Neural cell (in vitro differentiated cells): Measurements from ENCODE around the gene DNAJC10. TPM values are rescaled to one million over a fixed set of nuclear protein-coding genes. Genes with fewer than 3 reads are reported as not detected.

Source experiments
- H2AFZ ChIP-seq: fragments of 200-600, 300-800 bp; sonication (generic), shearing (Covaris generic); 2 replicates; pipeline ENCODE4 v1.6.0; 2014; ENCODE audit warnings: low read depth, mild to moderate bottlenecking, antibody characterized with exemption, low read length, moderate library complexity
- H3F3A ChIP-seq: fragments of 200-600 bp; shearing (Covaris generic); 2 replicates; pipeline ENCODE4 v1.6.1; 2016; ENCODE audit warnings: mild to moderate bottlenecking, moderate library complexity, mixed read lengths, antibody characterized with exemption, low read length; ENCODE audit not compliant: insufficient read depth, poor library complexity, severe bottlenecking
- H3K27ac ChIP-seq: fragments of 200-600, 300-800 bp; sonication (generic), shearing (Covaris generic); 2 replicates; pipeline ENCODE4 v1.5.1; 2014; ENCODE audit warnings: mild to moderate bottlenecking, low read length, moderate library complexity
- H3K27me3 ChIP-seq: fragments of 300-800, 200-600 bp; sonication (generic), shearing (Covaris generic); 2 replicates; pipeline ENCODE4 v1.6.0; 2014; ENCODE audit warnings: mild to moderate bottlenecking, low read depth, low read length, moderate library complexity; ENCODE audit not compliant: insufficient read depth
- H3K36me3 ChIP-seq: fragments of 300-800, 200-600 bp; sonication (generic), shearing (Covaris generic); 2 replicates; pipeline ENCODE4 v1.5.1; 2014; ENCODE audit warnings: mild to moderate bottlenecking, antibody characterized with exemption, low read length, moderate library complexity; ENCODE audit not compliant: insufficient read depth
- H3K4me2 ChIP-seq: fragments of 300-800, 200-600 bp; sonication (generic), shearing (Covaris generic); 2 replicates; pipeline ENCODE4 v1.6.0; 2014; ENCODE audit warnings: mild to moderate bottlenecking, low read length
- H3K4me3 ChIP-seq: fragments of 300-800, 200-600 bp; sonication (generic), shearing (Covaris generic); 2 replicates; pipeline ENCODE4 v1.5.1; 2014; ENCODE audit warnings: mild to moderate bottlenecking, low read length, moderate library complexity
- H3K79me2 ChIP-seq: fragments of 200-600 bp; shearing (Covaris generic); replicated peaks from 2 replicates; pipeline ENCODE4 v1.6.0; 2014; ENCODE audit warnings: mild to moderate bottlenecking, low read length, moderate library complexity; ENCODE audit not compliant: insufficient read depth
- H3K9ac ChIP-seq: fragments of 300-800, 200-600 bp; sonication (generic), shearing (Covaris generic); 2 replicates; pipeline ENCODE4 v1.6.1; 2016; ENCODE audit warnings: mild to moderate bottlenecking, low read length, mixed read lengths
- H3K9me2 ChIP-seq: fragments of 200-600 bp; shearing (Covaris generic); 2 replicates; pipeline ENCODE4 v1.6.1; 2016; ENCODE audit warnings: mild to moderate bottlenecking, low read length, mixed read lengths; ENCODE audit not compliant: insufficient read depth
- H3K9me3 ChIP-seq: fragments of 200-600, 300-800 bp; sonication (generic), shearing (Covaris generic); 2 replicates; pipeline ENCODE4 v1.6.1; 2016; ENCODE audit warnings: mild to moderate bottlenecking, mixed run types, low read length, moderate library complexity, mixed read lengths
- H4K20me1 ChIP-seq: fragments of 200-600 bp; shearing (Covaris generic); 2 replicates; pipeline ENCODE4 v1.6.1; 2016; ENCODE audit warnings: mild to moderate bottlenecking, mixed run types; ENCODE audit not compliant: insufficient read depth
- CTCF ChIP-seq: fragments of 450-650 bp; IDR thresholded peaks from 2 replicates; pipeline ENCODE4 v1.5.1; 2014; ENCODE audit warnings: antibody characterized with exemption, mild to moderate bottlenecking, moderate library complexity; ENCODE audit not compliant: poor library complexity, severe bottlenecking
- EP300 ChIP-seq: fragments of 450-650 bp; conservative IDR thresholded peaks from 2 replicates; pipeline ENCODE4 v1.6.1; 2014; ENCODE audit warnings: antibody characterized with exemption, mild to moderate bottlenecking, moderate library complexity; ENCODE audit not compliant: poor library complexity, severe bottlenecking
- EZH2 ChIP-seq: fragments of 200-600, 300-800 bp; shearing (Covaris generic), sonication (generic); IDR thresholded peaks from 2 replicates; pipeline ENCODE4 v1.6.1; 2014; ENCODE audit warnings: antibody characterized with exemption, low read length, borderline replicate concordance, mild to moderate bottlenecking; ENCODE audit not compliant: insufficient read depth, poor library complexity, severe bottlenecking
- MXI1 ChIP-seq: fragments of 450-650 bp; conservative IDR thresholded peaks from 2 replicates; pipeline ENCODE4 v1.6.1; 2014; ENCODE audit warnings: antibody characterized with exemption, mild to moderate bottlenecking; ENCODE audit not compliant: poor library complexity, severe bottlenecking
- POLR2AphosphoS5 ChIP-seq: IDR thresholded peaks from 2 replicates; pipeline ENCODE4 v1.6.1; 2012
- RAD21 ChIP-seq: fragments of 450-650 bp; conservative IDR thresholded peaks from 2 replicates; pipeline ENCODE4 v1.6.1; 2014; ENCODE audit warnings: antibody characterized with exemption, mild to moderate bottlenecking, moderate library complexity
- REST ChIP-seq: IDR thresholded peaks from 2 replicates; pipeline ENCODE4 v1.6.1; 2012; ENCODE audit warnings: borderline replicate concordance
- SMC3 ChIP-seq: fragments of 450-650 bp; conservative IDR thresholded peaks from 2 replicates; pipeline ENCODE4 v1.6.1; 2014; ENCODE audit warnings: antibody characterized with exemption, mild to moderate bottlenecking, moderate library complexity; ENCODE audit not compliant: poor library complexity
- TAF1 ChIP-seq: IDR thresholded peaks from 2 replicates; pipeline ENCODE4 v1.6.1; 2012; ENCODE audit warnings: low read depth
- polyA plus RNA-seq: library from polyadenylated mRNA; depleted of rRNA; stranded (reverse); fragments of >200 nt; gene quantifications from 2 replicates; pipeline ENCODE4 v1.2.3, GENCODE V29; 2014

DNAJC10 gene
- polyA plus RNA-seq, 1 donor from 2014 or later: 92.5 TPM

- no peaks in the 10 kb centered on the region for H3K36me3 ChIP-seq
- H3K9me3 ChIP-seq: no peaks in the 10 kb centered on the region
- no peaks in the 10 kb centered on the region for H3K79me2 ChIP-seq
- H3K9ac ChIP-seq: no peak overlapping the region
- no peaks in the 10 kb centered on the region for H3K9me2 ChIP-seq
- no peak overlapping the region for H2AFZ ChIP-seq
- H3K27me3 ChIP-seq: no peaks in the 10 kb centered on the region
- H3F3A ChIP-seq: no peaks in the 10 kb centered on the region
- H3K4me3 ChIP-seq: no peak overlapping the region
- H4K20me1 ChIP-seq: no peaks in the 10 kb centered on the region
- H3K27ac ChIP-seq: no peak overlapping the region
- no peak overlapping the region for H3K4me2 ChIP-seq
- TF ChIP-seq REST (no peak), MXI1 (no peak), EP300 (no peak), EZH2 (no peak), CTCF (no peak), POLR2AphosphoS5 (no peak)
These were observed 43.4 kb upstream of the DNAJC10 start for GRCh38 chr2:182672466-182673165.

- Histone ChIP-seq H4K20me1 (no peaks in the 10 kb centered on the region), H3K27me3 (no peaks in the 10 kb centered on the region), H3K79me2 (no peaks in the 10 kb centered on the region), H3K4me2 (no peak overlapping the region), H3F3A (no peaks in the 10 kb centered on the region), H3K9me2 (no peaks in the 10 kb centered on the region), H2AFZ (no peak overlapping the region), H3K4me3 (no peak overlapping the region), H3K36me3 (no peaks in the 10 kb centered on the region), H3K9me3 (no peaks in the 10 kb centered on the region), H3K9ac (no peak overlapping the region), H3K27ac (no peak overlapping the region)
- TF ChIP-seq REST (no peak), EZH2 (no peak), EP300 (no peak), MXI1 (no peak), POLR2AphosphoS5 (no peak), CTCF (no peak), SMC3 (no peak), TAF1 (no peak), RAD21 (no peak)
These were observed 35.2 kb upstream of the DNAJC10 start for GRCh38 chr2:182680837-182681236.
